ENCODE measurements around the gene CSRP3.

DNA sequence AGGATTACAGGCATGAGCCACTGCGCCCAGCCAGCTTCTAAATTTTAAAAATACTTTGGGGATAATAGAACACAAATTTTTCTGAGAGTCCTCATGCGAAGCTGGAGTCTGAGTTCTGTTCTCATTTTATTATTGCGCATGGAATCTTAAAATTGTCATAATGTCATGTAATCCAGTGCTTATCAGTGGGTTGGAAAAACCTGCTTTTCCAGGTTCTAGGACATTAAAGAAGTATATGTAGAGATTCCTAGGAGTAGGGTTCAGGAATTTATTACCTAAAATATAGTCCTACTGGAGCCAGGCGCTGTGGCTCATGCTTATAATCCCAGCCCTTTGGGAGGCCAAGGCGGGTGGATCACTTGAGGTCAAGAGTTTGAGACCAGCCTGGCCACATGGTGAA, 43.6 kb upstream of the CSRP3 start:
- TF ChIP-seq, protein P1, sequence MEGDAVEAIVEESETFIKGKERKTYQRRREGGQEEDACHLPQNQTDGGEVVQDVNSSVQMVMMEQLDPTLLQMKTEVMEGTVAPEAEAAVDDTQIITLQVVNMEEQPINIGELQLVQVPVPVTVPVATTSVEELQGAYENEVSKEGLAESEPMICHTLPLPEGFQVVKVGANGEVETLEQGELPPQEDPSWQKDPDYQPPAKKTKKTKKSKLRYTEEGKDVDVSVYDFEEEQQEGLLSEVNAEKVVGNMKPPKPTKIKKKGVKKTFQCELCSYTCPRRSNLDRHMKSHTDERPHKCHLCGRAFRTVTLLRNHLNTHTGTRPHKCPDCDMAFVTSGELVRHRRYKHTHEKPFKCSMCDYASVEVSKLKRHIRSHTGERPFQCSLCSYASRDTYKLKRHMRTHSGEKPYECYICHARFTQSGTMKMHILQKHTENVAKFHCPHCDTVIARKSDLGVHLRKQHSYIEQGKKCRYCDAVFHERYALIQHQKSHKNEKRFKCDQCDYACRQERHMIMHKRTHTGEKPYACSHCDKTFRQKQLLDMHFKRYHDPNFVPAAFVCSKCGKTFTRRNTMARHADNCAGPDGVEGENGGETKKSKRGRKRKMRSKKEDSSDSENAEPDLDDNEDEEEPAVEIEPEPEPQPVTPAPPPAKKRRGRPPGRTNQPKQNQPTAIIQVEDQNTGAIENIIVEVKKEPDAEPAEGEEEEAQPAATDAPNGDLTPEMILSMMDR (IDR thresholded peaks at IDR 0.05): no peak
- TF ChIP-seq POLR2A (IDR thresholded peaks at IDR 0.05): no peak

Data from prostate gland (tissue), 2 donors.